RWPE2 (cell line): ENCODE results near the gene DESI1.
"Not testable (repeated sequence)": the region's sequence is repeated elsewhere in the genome, so short reads cannot be mapped to it uniquely, and the experiment has no call there.

Experiments used
- ATAC-seq: fragments of 200-7000 bp; cut with Tn5 transposase; 3 replicates; pipeline ENCODE4 v1.9.1; 2021; ENCODE audit warnings: low read depth
- DNase-seq: peaks from one replicate; pipeline ENCODE4 v3.0.0-alpha.2; 2020; ENCODE audit warnings: low spot score
- H3K27ac ChIP-seq: fragments of 450-650 bp; 2 replicates; pipeline ENCODE4 v1.5.1; 2017; ENCODE audit warnings: mild to moderate bottlenecking; ENCODE audit not compliant: poor library complexity, severe bottlenecking
- H3K27me3 ChIP-seq: fragments of 250-450 bp; sonication (Bioruptor Pico); 2 replicates; pipeline ENCODE4 v1.5.1; 2021; ENCODE audit warnings: mild to moderate bottlenecking, moderate library complexity; ENCODE audit not compliant: insufficient read depth, poor library complexity, severe bottlenecking
- H3K36me3 ChIP-seq: fragments of 250-450 bp; sonication (Bioruptor Pico); 2 replicates; pipeline ENCODE4 v1.5.1; 2020; ENCODE audit warnings: low read depth, mild to moderate bottlenecking, moderate library complexity
- H3K4me1 ChIP-seq: fragments of 250-450 bp; sonication (Bioruptor Pico); 2 replicates; pipeline ENCODE4 v1.5.1; 2021; ENCODE audit warnings: mild to moderate bottlenecking, moderate library complexity; ENCODE audit not compliant: insufficient read depth, poor library complexity, severe bottlenecking
- H3K4me3 ChIP-seq: fragments of 250-450 bp; sonication (Bioruptor Pico); 2 replicates; pipeline ENCODE4 v1.5.1; 2021; ENCODE audit warnings: mild to moderate bottlenecking, moderate library complexity; ENCODE audit not compliant: severe bottlenecking
- H3K9me3 ChIP-seq: fragments of 250-450 bp; sonication (Bioruptor Pico); 2 replicates; pipeline ENCODE4 v1.5.1; 2021; ENCODE audit warnings: mild to moderate bottlenecking, moderate library complexity; ENCODE audit not compliant: severe bottlenecking
- TF ChIP-seq, protein P1 (sequence below): fragments of 450-650 bp; IDR thresholded peaks from one replicate; pipeline ENCODE4 v1.5.1; 2017; ENCODE audit warnings: mild to moderate bottlenecking, moderate library complexity; ENCODE audit not compliant: poor library complexity, severe bottlenecking

The DESI1 gene

DNA sequence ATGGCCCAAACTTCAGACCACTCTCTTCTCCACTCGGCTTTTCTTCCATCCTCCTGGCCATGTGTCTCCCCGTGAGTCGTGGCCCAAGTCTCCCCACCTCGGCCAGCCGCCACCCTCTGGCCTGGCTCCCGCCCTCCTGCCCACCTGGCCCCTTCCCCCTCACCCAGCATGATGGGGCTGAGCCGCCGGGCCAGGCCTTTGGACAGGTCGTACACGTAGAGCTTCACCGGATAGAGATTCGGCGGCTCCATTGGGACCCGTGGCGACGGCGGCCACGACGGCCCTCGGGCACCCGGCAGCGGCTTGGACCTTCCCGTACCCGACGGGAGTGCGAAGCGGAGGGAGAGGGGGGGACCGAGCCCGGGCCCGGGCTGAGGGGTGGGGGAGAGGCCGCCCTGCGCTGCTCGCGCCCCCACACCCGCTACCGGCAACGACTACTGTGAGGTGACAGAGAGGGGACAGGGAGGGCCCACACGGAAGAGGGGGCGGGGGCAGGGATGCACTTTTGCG, at the start of gene DESI1:
Gene DESI1 (minus strand): TSS at position 455 of the 510 bp plus-strand sequence. CDS start 204 bp downstream, at position 251.
- TF ChIP-seq, protein P1, sequence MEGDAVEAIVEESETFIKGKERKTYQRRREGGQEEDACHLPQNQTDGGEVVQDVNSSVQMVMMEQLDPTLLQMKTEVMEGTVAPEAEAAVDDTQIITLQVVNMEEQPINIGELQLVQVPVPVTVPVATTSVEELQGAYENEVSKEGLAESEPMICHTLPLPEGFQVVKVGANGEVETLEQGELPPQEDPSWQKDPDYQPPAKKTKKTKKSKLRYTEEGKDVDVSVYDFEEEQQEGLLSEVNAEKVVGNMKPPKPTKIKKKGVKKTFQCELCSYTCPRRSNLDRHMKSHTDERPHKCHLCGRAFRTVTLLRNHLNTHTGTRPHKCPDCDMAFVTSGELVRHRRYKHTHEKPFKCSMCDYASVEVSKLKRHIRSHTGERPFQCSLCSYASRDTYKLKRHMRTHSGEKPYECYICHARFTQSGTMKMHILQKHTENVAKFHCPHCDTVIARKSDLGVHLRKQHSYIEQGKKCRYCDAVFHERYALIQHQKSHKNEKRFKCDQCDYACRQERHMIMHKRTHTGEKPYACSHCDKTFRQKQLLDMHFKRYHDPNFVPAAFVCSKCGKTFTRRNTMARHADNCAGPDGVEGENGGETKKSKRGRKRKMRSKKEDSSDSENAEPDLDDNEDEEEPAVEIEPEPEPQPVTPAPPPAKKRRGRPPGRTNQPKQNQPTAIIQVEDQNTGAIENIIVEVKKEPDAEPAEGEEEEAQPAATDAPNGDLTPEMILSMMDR = no peak
- ATAC-seq = peak; percentile 59
- Histone ChIP-seq H3K9me3 (no peaks in the 10 kb centered on the region), H3K36me3 (peaks cover 39% of the 10 kb centered on the region), H3K4me1 (peaks cover 13% of the 10 kb centered on the region), H3K27me3 (no peaks in the 10 kb centered on the region), H3K4me3 (peak within 1 kb of the TSS; percentile 59), H3K27ac (peak within 1 kb of the TSS; percentile 80)
- DNase-seq = no peak

DNA sequence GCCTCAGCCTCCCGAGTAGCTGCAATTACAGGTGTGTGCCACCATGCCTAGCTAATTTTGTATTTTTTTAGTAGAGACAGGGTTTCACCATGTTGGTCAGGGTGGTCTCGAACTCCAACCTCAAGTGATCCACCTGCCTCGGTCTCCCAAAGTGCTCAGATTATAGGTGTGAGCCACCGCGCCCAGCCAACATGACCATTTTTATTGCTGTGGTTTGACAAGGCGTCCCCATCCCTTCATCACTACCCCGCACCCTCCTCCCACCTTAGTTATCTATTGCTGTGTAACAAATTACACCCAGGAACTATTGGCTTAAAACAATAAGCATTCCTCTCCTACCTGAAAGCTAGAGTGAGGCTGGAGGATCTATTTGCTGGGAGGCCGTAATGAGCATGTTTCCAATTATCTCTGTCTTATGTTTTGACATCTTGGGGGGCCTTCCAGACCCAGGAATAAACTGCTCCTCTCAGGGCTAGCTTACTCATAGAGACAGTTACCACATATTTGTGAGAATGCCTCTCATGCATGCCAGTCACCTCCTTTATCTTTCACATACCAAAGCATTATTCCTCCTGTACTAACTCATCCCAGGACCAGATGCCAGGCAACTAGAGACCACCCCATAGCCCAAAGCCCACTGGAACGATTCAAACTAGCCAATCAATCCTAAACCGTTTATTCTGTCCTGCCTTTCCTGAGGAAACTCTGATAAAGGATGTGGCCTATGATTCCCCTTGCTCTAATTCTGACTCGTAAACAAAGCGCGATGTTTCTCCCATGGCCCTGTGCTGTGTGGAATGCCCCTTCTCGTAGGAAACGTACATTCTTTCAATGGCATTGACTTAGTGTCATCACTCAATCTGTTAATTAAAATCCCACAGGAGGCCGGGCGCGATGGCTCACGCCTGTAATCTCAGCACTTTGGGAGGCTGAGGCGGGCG, 48.4 kb upstream of the DESI1 start:
- Histone ChIP-seq H3K9me3 (no peaks in the 10 kb centered on the region), H3K4me3 (no peak overlapping the region), H3K36me3 (peaks cover 15% of the 10 kb centered on the region), H3K27ac (peak overlapping the region; percentile 95), H3K27me3 (no peaks in the 10 kb centered on the region), H3K4me1 (peaks cover 24% of the 10 kb centered on the region)
- DNase-seq (no peak), ATAC-seq (no peak; the same call in 2 of the 3 replicates)
- TF ChIP-seq, protein P1 = no peak

DNA sequence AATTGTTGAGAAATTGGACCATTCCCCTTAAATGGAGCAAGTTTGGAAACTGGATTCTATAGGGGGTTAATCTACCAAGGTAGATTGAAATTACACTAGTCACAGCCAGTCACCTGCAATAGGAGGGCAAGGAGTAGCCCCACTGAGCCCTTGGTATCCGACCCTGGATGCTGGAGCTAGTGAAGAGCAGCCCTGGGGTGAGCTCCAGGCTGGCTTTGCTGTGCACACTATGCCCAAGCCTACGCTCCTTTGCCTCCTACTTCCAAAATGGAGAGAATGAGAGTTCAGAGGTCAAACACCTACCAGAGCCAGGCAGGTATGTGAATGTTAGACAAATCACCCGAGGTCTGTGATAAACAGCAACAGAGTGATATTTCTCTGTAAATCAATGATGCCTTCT, 44.1 kb upstream of the DESI1 start:
- no peaks in the 10 kb centered on the region for H3K9me3 ChIP-seq
- no peak overlapping the region for H3K4me3 ChIP-seq
- H3K27ac ChIP-seq = no peak overlapping the region
- no peak for DNase-seq
- TF ChIP-seq, protein P1 = no peak
- H3K36me3 ChIP-seq = peaks cover 47% of the 10 kb centered on the region
- H3K27me3 ChIP-seq = no peaks in the 10 kb centered on the region
- no peak for ATAC-seq
- H3K4me1 ChIP-seq = peaks cover 18% of the 10 kb centered on the region

DNA sequence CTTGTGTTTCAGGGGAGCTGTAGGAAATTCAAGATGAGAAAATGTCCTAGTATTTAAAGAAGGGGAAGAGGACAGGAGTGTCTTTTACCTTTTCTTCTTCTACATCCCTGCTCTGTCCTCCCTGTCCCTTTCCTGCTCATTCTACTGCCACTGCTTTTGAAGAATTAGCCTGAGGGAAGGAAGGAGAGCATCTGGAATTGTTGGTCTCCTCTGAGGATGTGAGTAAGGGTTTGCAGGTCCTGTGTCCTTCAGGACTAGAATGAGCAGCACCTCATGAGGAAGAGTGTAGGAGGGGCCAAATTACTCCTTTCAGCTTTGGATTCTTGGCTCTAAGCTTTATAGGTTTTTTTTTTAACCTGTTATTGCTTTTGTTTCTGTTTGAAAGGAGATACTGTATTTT, 43.6 kb upstream of the DESI1 start:
- ATAC-seq (no peak), DNase-seq (no peak)
- TF ChIP-seq, protein P1 = no peak
- H3K27ac ChIP-seq = no peak overlapping the region
- H3K36me3 ChIP-seq = peaks cover 51% of the 10 kb centered on the region
- H3K27me3 ChIP-seq = no peaks in the 10 kb centered on the region
- no peak overlapping the region for H3K4me3 ChIP-seq
- H3K9me3 ChIP-seq = no peaks in the 10 kb centered on the region
- H3K4me1 ChIP-seq = peaks cover 18% of the 10 kb centered on the region

DNA sequence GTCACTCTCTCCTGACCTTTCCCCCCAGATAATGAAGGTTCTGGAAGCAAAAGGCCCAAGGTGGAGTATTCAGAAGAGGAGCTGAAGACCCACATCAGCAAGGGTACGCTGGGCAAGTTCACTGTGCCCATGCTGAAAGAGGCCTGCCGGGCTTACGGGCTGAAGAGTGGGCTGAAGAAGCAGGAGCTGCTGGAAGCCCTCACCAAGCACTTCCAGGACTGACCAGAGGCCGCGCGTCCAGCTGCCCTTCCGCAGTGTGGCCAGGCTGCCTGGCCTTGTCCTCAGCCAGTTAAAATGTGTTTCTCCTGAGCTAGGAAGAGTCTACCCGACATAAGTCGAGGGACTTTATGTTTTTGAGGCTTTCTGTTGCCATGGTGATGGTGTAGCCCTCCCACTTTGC, 42.8 kb upstream of the DESI1 start:
- peaks cover 60% of the 10 kb centered on the region for H3K36me3 ChIP-seq
- ATAC-seq, H3K27ac ChIP-seq, DNase-seq, H3K4me3 ChIP-seq, H3K9me3 ChIP-seq, H3K27me3 ChIP-seq: not testable (repeated sequence)
- H3K4me1 ChIP-seq = peaks cover 13% of the 10 kb centered on the region
